Gastrocnemius medialis (tissue), 4 donors: ENCODE results near the gene CCDC86. TPM values are rescaled to one million over a fixed set of nuclear protein-coding genes. Genes with fewer than 3 reads are reported as not detected.

ENCODE experiments used
- ATAC-seq, 2 donors: fragments of 150-250 bp; one replicate each; pipeline ENCODE4 v1.9.1; 2016
- DNase-seq, 2 donors: peaks; one replicate each; pipeline ENCODE4 v3.0.0-alpha.2; 2019
- H3K27ac ChIP-seq, 4 donors: fragments of 200-600 bp; sonication (generic); 1 replicate in 1 of 4; 2 replicates in 3 of 4; pipeline ENCODE4 v1.5.1; 2016 to 2018; ENCODE audit warnings: mild to moderate bottlenecking in 2 of 4, moderate library complexity in 1 of 4
- H3K27me3 ChIP-seq, 3 donors: fragments of 200-600 bp; sonication (generic) in 2 of 3; 1 replicate in 1 of 3; 2 replicates in 2 of 3; pipeline versions ENCODE4 v1.5.1 to v1.6.0; 2016 to 2019; ENCODE audit warnings: mild to moderate bottlenecking in 1 of 3, moderate library complexity in 1 of 3
- H3K36me3 ChIP-seq, 2 donors: fragments of 200-600 bp; sonication (generic) in 1 of 2; one replicate each; pipeline ENCODE4 v1.5.1; 2017 to 2018
- H3K4me1 ChIP-seq, 2 donors: fragments of 200-600 bp; sonication (generic) in 1 of 2; one replicate each; pipeline ENCODE4 v1.5.1; 2016 to 2017; ENCODE audit warnings: mild to moderate bottlenecking in 2 of 2
- H3K4me3 ChIP-seq, 4 donors: fragments of 200-600 bp; sonication (generic) in 3 of 4; 1 replicate in 1 of 4; 2 replicates in 3 of 4; pipeline ENCODE4 v1.5.1; 2016 to 2019; ENCODE audit warnings: mild to moderate bottlenecking in 2 of 4
- H3K9me3 ChIP-seq, 3 donors: fragments of 200-600 bp; sonication (generic) in 2 of 3; 1 replicate in 1 of 3; 2 replicates in 2 of 3; pipeline ENCODE4 v1.5.1; 2016 to 2019
- POLR2A ChIP-seq, 2 donors: fragments of 450-650 bp; IDR thresholded peaks; one replicate each; pipeline ENCODE4 v1.6.1; 2017; ENCODE audit warnings: antibody characterized with exemption in 2 of 2, mild to moderate bottlenecking in 2 of 2, moderate library complexity in 2 of 2
- in situ Hi-C, 4 donors: fragments of 200-750 bp; cut with MboI; loops; one replicate each; pipeline versions ENCODE4 v1.15.0 to v1.8.0; 2017; ENCODE audit warnings: low sequenced_read_pairs in 4 of 4
- intact Hi-C: fragments of 100-400 bp; cut with DNase I; formaldehyde crosslinking; loops from one replicate; pipeline ENCODE4 v1.15.1; 2023; ENCODE audit warnings: low total_unique reads
- total RNA-seq, 4 donors: library from RNA; depleted of rRNA; stranded (reverse); fragments of >200 nt; gene quantifications; one replicate each; pipeline versions ENCODE4 v1.1.0 to v1.2.3, GENCODE V29; 2016
- TF ChIP-seq, protein P1 (sequence below), 5 experiments: fragments of 450-650 bp in 3 of 5; fragments of 200-600 bp in 2 of 5; sonication (generic) in 2 of 5; IDR thresholded peaks in 4 of 5; conservative IDR thresholded peaks in 1 of 5; 1 replicate in 4 of 5; 2 replicates in 1 of 5; pipeline ENCODE4 v1.5.1; 2016 to 2019; ENCODE audit warnings: antibody characterized with exemption in 5 of 5, mild to moderate bottlenecking in 3 of 5, moderate library complexity in 3 of 5

The CCDC86 gene
- total RNA-seq, 4 donors from 2014 or later: 23.8 to 36.2 (median 33.2) TPM

GRCh38 chr11:60870733-60871377, 28.9 kb downstream of the CCDC86 start:
- intact Hi-C loops (no loop called here), in situ Hi-C loops (no loop called here)
- DNase-seq: no peak
- TF ChIP-seq, protein P1, sequence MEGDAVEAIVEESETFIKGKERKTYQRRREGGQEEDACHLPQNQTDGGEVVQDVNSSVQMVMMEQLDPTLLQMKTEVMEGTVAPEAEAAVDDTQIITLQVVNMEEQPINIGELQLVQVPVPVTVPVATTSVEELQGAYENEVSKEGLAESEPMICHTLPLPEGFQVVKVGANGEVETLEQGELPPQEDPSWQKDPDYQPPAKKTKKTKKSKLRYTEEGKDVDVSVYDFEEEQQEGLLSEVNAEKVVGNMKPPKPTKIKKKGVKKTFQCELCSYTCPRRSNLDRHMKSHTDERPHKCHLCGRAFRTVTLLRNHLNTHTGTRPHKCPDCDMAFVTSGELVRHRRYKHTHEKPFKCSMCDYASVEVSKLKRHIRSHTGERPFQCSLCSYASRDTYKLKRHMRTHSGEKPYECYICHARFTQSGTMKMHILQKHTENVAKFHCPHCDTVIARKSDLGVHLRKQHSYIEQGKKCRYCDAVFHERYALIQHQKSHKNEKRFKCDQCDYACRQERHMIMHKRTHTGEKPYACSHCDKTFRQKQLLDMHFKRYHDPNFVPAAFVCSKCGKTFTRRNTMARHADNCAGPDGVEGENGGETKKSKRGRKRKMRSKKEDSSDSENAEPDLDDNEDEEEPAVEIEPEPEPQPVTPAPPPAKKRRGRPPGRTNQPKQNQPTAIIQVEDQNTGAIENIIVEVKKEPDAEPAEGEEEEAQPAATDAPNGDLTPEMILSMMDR (IDR thresholded peaks at IDR 0.05 in 4 of 5, conservative IDR thresholded peaks at IDR 0.05 in 1 of 5): no peak
- TF ChIP-seq POLR2A (IDR thresholded peaks at IDR 0.05): no peak
- H3K4me1 ChIP-seq: peaks cover 45 to 57% of the 10 kb centered on the region in 2 donors
- no peaks in the 10 kb centered on the region for H3K9me3 ChIP-seq
- peak overlapping the region in 3 of 4 donors; percentile 24 to 53 (median 49) for H3K27ac ChIP-seq
- H3K4me3 ChIP-seq: no peak overlapping the region
- H3K36me3 ChIP-seq: no peaks in the 10 kb centered on the region
- ATAC-seq: no peak
- H3K27me3 ChIP-seq: no peaks in the 10 kb centered on the region

- in situ Hi-C loops: no loop called here
- Histone ChIP-seq H3K36me3 (no peaks in the 10 kb centered on the region), H3K4me3 (no peak overlapping the region), H3K27me3 (no peaks in the 10 kb centered on the region), H3K4me1 (peaks cover 46 to 57% of the 10 kb centered on the region in 2 donors), H3K9me3 (no peaks in the 10 kb centered on the region), H3K27ac (peak overlapping the region; percentile 10 to 63 (median 51))
- ATAC-seq (no peak), DNase-seq (no peak)
- intact Hi-C loops: no loop called here
- no peak for TF ChIP-seq POLR2A (IDR thresholded peaks at IDR 0.05)
- TF ChIP-seq, protein P1 (IDR thresholded peaks at IDR 0.05 in 4 of 5, conservative IDR thresholded peaks at IDR 0.05 in 1 of 5): peak in 1 of 5 experiments; percentile 13
These were observed 29.6 kb downstream of the CCDC86 start for GRCh38 chr11:60871378-60872061.

DNA sequence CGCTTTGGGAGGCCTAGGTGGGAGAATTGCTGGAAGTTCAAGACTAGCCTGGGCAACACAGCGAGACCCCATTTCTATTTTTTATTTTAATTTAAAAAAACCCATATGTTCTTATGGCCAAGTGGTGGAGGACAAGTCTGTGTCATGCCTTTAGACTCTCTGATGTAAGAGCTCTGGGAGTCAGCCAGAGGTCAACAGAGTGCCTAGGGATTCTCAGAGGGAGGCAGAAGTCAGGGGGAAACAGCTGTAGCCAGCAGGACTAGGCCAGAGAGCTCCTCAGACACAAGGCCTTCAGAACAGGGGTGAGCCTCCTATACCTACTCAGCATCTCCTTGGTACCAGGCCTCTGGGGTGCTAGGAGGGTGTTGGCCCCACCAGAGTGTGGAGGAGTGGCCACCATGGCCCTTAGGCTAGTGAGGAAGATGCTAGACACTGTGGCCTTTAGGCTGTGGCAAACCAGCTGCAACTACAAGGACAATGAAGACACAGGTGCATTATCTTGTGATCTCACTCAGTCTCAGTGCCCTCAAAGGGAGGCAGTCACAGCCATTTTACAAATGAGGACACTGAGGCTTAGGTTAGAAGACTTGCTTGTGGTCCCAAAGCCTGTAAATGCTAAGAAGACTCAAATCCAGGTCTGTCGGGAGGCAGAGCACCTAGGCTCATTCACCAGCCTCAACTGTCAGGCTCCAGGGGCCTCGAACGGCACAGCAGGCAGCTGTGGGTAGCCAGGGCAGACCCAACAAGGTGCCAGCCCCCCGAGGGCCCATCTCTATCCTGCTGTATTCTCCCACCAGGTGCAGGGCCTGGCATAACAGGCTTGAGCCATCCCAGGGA, 30.4 kb downstream of the CCDC86 start:
- intact Hi-C loops: no loop called here
- Histone ChIP-seq H3K27ac (peak overlapping the region; percentile 14 to 63 (median 52)), H3K4me1 (peaks cover 47 to 57% of the 10 kb centered on the region in 2 donors), H3K4me3 (no peak overlapping the region), H3K27me3 (no peaks in the 10 kb centered on the region), H3K36me3 (no peaks in the 10 kb centered on the region), H3K9me3 (no peaks in the 10 kb centered on the region)
- ATAC-seq (peak; percentile 45 to 70), DNase-seq (peak in 1 of 2 donors; percentile 68)
- in situ Hi-C loops: no loop called here
- TF ChIP-seq POLR2A (IDR thresholded peaks at IDR 0.05): no peak
- TF ChIP-seq, protein P1 (IDR thresholded peaks at IDR 0.05 in 4 of 5, conservative IDR thresholded peaks at IDR 0.05 in 1 of 5): no peak

GRCh38 chr11:60872961-60873524, 31.1 kb downstream of the CCDC86 start:
- DNase-seq (peak in 1 of 2 donors; percentile 28), ATAC-seq (peak in 1 of 2 donors; percentile 34)
- H3K4me3 ChIP-seq: no peak overlapping the region
- H3K27me3 ChIP-seq: no peaks in the 10 kb centered on the region
- H3K36me3 ChIP-seq: no peaks in the 10 kb centered on the region
- peak overlapping the region in 3 of 4 donors; percentile 45 to 54 (median 52) for H3K27ac ChIP-seq
- intact Hi-C loops: no loop called here
- H3K4me1 ChIP-seq: peaks cover 54 to 59% of the 10 kb centered on the region in 2 donors
- TF ChIP-seq, protein P1 (IDR thresholded peaks at IDR 0.05 in 4 of 5, conservative IDR thresholded peaks at IDR 0.05 in 1 of 5): no peak
- no peak for TF ChIP-seq POLR2A (IDR thresholded peaks at IDR 0.05)
- H3K9me3 ChIP-seq: no peaks in the 10 kb centered on the region
- in situ Hi-C loops: no loop called here
